ENCODE data around the gene ATXN2L. TPM values are rescaled to one million over a fixed set of nuclear protein-coding genes. Genes with fewer than 3 reads are reported as not detected.
A peak's percentile ranks its signal among the peaks of the same experiment; 100 is the strongest.

Gene ATXN2L
- total and polyA plus RNA-seq, 2 of the 13 experiments (the other 11 are each of a cell fraction or from before 2014, with no cell fraction given) = 40.8 to 55.1 TPM

- TF ChIP-seq DMTF1 (CRISPR knock-in tag; IDR thresholded peaks at IDR 0.05) (no peak), ATAD3A (CRISPR knock-in tag; IDR thresholded peaks at IDR 0.05) (no peak), ZNF317 (CRISPR knock-in tag; IDR thresholded peaks at IDR 0.05) (peak; percentile 83; the same call in 1 of the 2 replicates), ZNF770 (CRISPR knock-in tag; IDR thresholded peaks at IDR 0.05) (peak; percentile 72; the same call in 1 of the 2 replicates), SUZ12 (IDR thresholded peaks at IDR 0.05; ENCODE audit: low read depth, low read length) (peak; percentile 80), ZNF383 (CRISPR knock-in tag; IDR thresholded peaks at IDR 0.05; ENCODE audit: borderline replicate concordance) (peak; percentile 7; the same call in 1 of the 2 replicates), ZZZ3 (CRISPR knock-in tag; IDR thresholded peaks at IDR 0.05; ENCODE audit: borderline replicate concordance) (peak; percentile 64; the same call in 1 of the 2 replicates), DPF2 (CRISPR knock-in tag; IDR thresholded peaks at IDR 0.05; ENCODE audit: borderline replicate concordance, low read depth) (no peak), SIX4 (CRISPR knock-in tag; IDR thresholded peaks at IDR 0.05) (peak; percentile 71), ESRRA (CRISPR knock-in tag; IDR thresholded peaks at IDR 0.05; ENCODE audit: low read depth) (peak; percentile 86), NR2C2 (CRISPR knock-in tag; IDR thresholded peaks at IDR 0.05; ENCODE audit: borderline replicate concordance) (peak; percentile 95), ZFY (CRISPR knock-in tag; IDR thresholded peaks at IDR 0.05) (peak; percentile 100), KDM5B (CRISPR knock-in tag; IDR thresholded peaks at IDR 0.05; ENCODE audit: borderline replicate concordance) (peak; percentile 87; the same call in 1 of the 2 replicates), ZFP37 (CRISPR knock-in tag; IDR thresholded peaks at IDR 0.05; ENCODE audit: borderline replicate concordance) (peak; percentile 78; the same call in 1 of the 2 replicates), ZNF772 (CRISPR knock-in tag; IDR thresholded peaks at IDR 0.05) (peak; percentile 99), JDP2 (CRISPR knock-in tag; IDR thresholded peaks at IDR 0.05; ENCODE audit: borderline replicate concordance) (no peak; the same call in 1 of the 2 replicates), JUND (CRISPR knock-in tag; IDR thresholded peaks at IDR 0.05) (peak; percentile 23; the same call in 1 of the 2 replicates), ZEB1 (IDR thresholded peaks at IDR 0.05; ENCODE audit: insufficient replicate concordance, low read depth) (peak; percentile 75), ZNF547 (CRISPR knock-in tag; IDR thresholded peaks at IDR 0.05) (peak; percentile 75), ZNF674 (CRISPR knock-in tag; IDR thresholded peaks at IDR 0.05; ENCODE audit: low read depth) (0 out of 2 replicates have a peak, but pooled peaks have one; percentile 55), ZNF292 (CRISPR knock-in tag; IDR thresholded peaks at IDR 0.05; ENCODE audit: borderline replicate concordance, low read depth) (peak; percentile 25; the same call in 1 of the 2 replicates)
- TF ChIP-seq, protein P1, sequence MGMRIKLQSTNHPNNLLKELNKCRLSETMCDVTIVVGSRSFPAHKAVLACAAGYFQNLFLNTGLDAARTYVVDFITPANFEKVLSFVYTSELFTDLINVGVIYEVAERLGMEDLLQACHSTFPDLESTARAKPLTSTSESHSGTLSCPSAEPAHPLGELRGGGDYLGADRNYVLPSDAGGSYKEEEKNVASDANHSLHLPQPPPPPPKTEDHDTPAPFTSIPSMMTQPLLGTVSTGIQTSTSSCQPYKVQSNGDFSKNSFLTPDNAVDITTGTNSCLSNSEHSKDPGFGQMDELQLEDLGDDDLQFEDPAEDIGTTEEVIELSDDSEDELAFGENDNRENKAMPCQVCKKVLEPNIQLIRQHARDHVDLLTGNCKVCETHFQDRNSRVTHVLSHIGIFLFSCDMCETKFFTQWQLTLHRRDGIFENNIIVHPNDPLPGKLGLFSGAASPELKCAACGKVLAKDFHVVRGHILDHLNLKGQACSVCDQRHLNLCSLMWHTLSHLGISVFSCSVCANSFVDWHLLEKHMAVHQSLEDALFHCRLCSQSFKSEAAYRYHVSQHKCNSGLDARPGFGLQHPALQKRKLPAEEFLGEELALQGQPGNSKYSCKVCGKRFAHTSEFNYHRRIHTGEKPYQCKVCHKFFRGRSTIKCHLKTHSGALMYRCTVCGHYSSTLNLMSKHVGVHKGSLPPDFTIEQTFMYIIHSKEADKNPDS (CRISPR knock-in tag; IDR thresholded peaks at IDR 0.05) = no peak
Observed at GRCh38 chr16:28846080-28846932, 23.5 kb downstream of the ATXN2L start, which contains the start of gene TUFM (continued).
